NCI-H69 (cell line): ENCODE measurements around the gene GMPR2.

ENCODE experiments used
- DNase-seq: peaks from one replicate; lab custom pipeline; 2025; lab: John Stamatoyannopoulos, UW

GMPR2 gene

DNA sequence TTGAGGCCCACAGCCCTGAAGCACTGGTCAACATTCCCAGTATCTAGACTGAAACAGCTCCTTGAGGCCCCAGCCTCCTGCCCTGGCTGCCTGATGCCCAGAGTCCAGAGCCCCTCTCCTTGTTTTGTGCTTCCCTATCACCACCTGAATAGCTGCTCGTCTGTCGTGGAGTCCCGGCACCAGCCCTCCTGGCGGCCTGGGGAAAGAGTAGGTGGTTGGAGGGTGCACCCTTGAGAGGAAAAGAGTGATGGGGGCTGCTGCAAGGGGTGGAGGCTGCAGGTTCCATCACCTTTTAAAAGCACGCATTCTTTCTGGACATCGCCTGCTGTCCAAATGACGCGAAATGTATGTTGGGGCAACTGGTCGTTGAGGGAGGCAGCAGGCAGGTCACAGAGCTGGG, 35.5 kb downstream of the GMPR2 start:
- DNase-seq: no peak

DNA sequence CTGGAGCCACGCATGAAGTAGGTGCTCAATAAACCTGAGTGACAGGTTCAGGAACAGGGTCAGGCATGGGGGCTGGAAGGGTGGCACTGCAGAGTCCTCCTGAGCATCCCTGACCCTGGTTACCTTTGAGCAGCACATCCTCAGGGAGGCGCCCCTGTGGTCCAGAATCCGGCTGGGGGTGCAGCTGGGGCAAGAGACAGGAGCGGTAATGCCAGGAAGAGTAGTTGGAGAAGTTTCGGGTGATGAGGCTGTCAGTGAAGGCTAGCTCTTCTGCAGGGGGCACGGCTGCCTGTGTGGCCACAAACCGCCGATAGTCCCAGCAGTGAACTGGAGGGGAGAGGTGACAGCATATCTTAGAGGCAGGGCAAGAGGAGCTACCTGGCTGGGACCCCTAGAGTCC, 36.6 kb downstream of the GMPR2 start:
- no peak for DNase-seq

DNA sequence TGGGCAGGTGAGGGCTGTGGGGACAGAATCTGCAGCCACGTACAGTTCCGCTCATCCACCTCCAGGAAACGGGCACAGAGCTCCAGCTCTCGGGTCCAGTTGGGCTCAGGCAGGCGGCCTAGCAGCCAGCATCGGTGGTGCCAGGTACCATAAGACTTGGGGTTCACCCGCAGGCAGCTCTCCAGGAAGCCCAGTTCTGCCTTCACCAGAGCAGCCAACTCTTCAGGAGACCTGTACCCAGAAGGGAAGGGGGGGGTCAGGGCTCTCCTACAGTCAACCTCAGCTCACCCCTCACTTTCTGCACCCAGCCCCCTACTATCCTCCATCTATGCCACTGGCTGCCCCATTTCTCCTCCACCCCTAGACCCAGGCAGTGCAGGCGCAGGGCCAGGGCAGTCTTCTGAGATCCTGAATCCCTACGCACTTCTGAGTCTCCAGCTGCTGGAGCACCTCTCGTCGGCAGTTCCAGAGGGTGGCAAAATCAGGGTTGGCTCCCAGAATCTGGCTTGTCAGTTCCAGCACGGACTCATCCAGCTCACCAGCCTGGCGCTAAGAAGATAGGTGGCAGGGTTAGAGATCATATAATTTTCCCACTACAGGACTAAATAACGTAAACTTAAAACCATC, 37.3 kb downstream of the GMPR2 start:
- no peak for DNase-seq

DNA sequence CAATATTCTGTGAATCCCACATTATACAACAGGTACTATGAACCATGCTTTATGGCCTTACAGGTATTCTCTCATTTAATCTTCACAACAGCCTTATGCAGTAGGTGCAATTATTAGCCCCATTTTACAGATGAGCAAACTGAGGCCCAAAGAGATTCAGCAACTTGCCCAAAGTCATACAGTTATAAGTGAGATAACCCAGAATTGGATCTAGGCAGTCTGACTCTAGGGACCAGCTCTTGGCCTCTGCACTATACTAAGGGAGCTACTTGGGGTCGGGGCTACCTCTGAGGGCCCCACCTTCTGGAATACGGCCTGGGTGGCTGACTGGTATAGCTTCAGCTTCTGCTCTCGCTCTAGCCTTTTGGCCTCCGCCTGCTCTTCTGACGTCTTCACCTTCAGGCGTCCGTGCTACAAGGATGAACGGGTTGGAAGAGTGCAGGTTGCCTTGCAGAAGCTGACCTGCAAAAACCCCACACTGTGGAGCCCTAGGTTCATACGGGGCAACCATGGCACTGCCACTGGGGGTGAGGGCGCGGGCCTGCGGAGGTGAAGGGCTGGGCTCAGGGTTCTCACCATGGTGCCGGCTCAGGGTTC, 37.9 kb downstream of the GMPR2 start:
- DNase-seq: peak; percentile 72

DNA sequence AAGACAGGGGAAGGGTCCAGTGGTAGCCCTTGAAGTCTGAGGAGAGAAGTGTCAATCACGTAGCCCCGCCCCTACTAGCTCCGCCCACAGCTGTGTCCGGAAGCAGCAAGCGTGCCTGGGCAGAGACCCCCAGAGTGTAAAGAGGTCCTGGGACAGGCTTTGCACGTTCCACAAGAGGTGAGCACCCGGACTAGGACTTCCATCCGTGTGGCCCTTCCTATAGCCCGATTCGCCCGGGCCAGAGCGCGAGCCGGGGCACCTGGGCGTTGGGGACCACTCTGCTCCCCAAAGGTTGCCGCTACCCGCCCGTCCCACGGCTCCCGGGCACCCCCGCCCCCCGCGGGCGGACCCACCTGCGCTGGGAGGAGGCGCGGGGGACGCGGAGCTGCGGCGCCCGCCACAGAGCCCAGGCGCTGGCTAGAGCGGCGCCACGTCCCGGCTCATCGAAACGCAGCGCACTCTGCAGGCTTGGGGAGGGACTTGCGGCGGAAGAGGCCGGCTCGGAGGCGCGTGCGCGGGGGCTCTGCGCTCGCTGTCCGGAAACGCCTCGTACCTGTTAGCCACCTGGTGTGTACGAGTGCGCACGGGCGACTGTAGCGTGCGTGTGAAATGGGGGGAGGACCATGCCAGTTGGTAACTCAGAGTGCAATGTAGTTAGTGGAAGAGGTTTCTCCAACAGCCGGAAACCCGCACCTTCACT, 38.6 kb downstream of the GMPR2 start, which contains the start of gene RABGGTA:
Gene RABGGTA (minus strand): TSS at position 464 of the 700 bp plus-strand sequence. CDS start 482 bp downstream, outside the sequence.
- peak; percentile 98 for DNase-seq

DNA sequence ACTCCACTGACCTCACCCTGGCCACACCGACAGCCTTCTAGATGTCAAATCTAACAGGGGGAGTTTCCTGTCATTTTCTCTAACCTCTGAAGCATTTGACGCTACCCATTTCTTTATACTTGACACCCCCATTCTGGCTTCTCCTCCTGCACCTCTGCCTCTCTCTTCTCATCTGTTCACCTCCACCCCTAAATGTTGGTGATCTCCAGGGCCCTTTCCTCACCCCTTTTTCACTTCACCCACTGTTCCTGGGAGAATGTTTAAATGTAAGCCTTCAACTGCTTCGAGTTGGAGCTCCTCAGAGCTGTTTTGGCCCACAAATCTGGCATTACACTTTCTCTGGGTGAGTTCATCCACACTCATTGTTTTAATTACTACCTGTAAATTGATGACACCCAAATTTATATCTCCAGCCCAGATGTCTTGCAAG, 39.1 kb downstream of the GMPR2 start:
- peak; percentile 43 for DNase-seq

DNA sequence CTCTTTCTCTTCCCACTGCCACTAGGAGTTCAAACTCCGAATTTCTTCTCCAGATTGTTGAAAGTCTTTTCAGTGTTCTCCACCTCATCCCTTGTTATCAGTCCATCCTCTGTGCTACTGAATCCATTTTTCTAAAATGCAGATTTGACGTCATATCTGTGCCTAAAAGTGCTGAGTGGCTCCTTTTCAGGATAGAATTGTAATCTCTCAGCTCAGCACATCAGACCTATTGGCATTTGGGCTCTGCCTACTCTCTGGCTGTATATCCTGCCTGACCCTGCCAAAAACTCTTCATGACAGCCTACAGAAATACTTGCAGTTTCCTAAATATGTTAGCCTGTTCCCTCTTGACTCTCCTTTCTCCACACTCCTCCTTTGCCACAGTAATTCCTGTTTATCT, 39.7 kb downstream of the GMPR2 start:
- DNase-seq: no peak

DNA sequence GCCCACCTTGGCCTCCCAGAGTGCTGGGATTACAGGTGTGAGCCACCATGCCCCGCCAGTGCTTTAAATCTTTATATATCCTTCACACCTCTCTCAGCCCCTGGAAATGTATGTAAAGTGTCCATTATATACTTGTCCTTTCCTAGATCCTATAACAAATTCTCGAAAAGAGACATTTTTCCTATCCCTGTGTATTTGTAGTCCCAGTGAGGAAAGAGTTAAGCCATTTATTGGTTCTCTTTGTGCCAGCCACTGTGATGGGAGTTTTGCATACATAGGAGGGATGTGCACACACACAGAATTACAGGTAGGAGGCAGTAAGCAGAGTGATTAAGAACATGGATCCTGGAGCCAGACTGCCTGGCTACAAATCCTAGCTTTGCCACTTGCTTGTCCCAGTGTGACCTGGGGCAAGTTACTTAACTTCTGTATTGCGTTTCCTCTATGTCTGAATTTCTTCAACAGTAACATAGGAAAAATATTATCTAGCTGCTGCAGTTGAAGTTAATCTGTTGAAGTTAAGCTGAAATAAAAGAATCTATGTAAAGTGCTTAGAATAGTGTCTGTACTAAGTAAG, 40.8 kb downstream of the GMPR2 start:
- peak; percentile 38 for DNase-seq

DNA sequence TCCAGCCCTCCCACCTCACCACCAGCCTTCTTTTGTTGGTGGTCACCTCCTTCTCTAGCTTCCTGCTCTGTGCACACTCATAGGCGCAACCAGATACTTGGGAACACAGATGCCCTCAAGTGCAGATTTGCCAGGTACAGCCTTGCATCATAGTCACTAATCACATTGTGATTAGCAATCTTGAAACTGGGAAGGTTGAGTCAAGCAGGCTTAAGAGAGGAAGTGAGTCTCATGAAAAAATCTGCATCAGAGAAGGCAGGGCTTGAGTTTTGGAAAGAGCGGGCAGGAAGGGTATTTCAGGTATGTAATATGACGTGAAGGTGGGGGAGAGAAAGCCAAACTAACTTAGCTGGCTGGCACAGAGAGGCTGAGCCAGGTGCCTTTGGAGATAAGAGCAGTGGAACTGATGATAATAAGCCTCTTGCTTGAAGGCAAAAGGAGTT, 41.4 kb downstream of the GMPR2 start:
- DNase-seq: no peak

DNA sequence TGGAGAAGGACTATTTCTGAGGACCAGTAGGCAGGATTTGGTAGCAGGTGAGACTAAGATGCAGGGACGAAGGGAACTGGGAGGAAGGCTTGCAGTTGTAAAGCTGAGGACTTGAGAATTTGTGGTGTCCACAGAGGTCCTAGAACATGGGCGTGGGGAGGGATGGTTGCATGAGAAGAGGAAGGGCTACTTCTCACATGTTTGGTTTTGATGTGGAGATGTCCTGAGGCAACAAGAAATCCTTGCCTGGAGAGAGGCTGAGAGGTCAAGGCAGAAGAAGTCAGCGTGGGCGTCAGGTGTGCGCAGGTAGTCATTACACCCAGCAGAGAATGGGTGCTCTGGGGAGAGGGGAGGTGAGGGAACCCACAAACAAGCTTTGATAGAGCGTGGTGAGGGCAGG, 44.3 kb downstream of the GMPR2 start:
- DNase-seq: no peak

DNA sequence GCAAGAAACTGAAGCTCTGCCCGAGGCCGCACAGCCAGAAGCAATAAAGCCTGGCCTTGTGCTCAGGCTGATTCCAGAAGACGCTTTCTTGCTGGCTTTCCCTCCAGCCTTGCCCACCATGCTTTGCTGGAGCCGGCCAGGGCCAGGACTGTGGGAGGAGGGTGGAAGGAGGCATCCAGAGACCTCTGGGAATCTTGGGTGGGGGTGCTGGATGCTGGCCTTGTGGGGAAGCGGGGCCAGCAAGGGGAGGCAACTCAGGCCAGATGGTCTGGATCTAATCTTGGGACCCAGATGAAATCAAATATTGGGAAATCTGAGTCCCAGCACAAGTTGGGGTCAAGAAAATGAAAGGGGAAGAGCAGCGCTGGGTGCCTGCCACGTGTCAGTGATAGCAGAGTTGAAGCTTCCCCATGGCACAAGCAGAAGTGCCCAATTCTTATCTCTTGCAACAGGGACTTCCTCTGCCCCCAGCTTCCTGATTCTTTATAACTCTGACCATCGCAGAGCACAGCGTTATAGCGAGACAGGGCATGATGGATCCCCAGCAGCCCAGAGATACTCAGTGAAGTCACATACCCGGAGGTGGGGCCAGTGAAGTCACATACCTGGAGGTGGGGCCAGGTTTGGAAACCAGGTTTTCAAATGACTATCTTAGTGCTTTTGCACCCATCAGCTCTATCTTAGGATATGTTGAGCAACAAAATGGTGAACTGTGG, 45.0 kb downstream of the GMPR2 start:
- DNase-seq: no peak

DNA sequence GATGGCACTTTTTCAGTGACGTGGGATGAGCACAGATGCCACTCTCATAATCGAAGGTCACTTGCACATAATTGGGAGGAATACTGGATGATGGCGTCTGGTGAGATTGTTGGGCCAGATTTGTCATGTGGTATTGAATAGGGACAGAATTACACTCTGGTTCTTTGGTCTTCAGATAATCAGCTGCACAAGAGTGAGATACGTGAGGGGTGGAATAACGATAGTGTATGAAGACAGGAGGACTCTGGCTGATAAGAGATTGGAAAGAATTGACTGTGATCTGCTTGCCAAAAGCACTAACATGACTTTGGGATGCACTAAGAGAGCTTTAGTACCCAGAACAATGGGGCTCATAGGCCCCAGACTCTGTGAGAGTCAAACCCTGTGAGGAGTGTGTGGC, 45.7 kb downstream of the GMPR2 start:
- no peak for DNase-seq

DNA sequence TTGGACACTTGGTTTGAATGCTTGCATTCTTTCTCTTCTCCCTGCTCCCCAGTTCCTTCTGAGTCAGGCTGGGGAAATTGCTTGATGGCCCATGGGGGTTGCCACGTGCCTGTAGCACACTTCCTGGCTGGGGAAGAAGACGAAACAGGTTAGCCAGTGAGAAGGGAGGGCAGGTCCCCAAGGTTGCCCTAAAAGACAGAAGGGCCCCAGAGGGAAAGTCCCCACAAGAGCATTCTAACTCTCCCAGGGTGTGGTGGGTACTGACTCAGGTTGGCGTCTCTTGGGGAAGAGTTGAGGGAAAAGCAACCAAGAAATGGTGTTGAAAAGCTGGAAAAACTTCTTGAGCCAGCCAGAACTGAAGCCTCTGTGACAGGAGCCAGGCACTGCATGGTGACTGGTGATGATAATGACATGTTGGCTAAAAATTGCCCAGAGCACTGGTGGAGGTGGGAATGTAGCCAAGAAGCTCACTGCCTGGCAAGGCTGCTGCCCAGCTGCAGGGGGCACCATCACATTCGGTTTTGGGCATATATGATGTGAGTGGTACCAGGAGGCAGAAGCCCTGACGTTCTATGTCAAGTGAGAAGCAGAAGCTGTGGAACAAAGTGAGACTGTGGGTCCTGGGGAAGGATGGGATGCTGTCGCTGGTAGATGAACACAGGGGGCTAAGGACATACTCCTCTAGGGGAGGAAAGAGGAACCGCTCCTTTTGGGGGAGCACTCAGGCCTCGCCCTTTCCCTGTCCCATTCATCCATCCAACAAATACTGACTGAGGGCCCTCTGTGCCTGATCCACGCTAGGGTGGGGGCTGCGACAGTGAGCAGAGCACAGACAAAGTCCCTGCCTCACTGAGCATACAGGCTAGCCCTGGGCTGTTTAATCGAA, 46.8 kb downstream of the GMPR2 start:
- peak; percentile 88 for DNase-seq

DNA sequence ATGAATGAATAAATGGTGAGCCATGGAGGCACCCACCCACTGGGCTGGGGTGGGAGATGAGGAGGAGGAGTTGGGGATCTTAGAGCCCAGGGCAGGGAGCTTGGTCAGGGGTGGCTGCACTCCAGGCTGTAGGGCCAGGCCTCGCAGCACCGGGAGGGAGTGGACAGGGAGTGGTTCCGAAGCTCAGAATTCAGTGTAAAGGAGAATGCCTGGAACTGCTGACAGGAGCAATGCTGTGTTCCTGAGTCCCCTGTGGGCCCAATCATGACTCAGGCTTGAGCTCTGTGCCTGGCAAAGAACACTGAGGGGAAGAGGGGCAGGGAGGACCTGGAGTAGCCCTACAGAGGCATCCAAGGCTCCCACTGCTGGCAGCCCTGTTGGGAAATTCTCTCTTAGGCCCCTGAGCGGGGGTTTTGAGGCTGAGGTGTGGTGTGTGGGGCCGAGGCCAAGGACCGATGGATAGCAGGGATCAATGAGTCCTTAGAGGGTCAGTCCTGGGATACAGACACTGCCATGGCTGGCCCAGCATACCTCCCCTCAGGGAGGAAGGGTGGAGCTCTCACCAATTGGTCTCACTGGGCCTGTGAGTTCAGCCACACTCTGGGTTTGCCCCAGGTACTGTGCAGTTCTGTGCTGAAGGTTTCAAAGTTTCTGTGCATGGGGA, 48.2 kb downstream of the GMPR2 start:
- DNase-seq: no peak

DNA sequence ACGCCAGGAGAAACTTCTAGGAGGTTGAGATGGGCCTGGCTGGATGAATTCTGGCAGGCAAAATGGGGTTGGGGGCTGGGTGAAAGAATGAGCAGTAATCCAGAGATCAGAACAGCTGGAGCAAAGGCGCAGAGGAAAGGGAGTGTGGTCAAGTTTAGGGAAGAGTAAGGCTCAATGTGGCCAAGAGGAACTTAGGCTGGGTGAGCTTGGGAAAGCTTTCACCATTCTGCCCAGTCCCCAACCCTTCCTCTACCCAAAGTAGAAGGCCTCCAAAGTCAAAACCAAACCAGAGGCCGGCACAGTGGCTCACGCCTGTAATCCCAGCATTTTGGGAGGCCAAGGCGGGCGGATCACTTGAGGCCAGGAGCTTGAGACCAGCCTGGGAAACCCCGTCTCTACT, 48.9 kb downstream of the GMPR2 start:
- DNase-seq: no peak

DNA sequence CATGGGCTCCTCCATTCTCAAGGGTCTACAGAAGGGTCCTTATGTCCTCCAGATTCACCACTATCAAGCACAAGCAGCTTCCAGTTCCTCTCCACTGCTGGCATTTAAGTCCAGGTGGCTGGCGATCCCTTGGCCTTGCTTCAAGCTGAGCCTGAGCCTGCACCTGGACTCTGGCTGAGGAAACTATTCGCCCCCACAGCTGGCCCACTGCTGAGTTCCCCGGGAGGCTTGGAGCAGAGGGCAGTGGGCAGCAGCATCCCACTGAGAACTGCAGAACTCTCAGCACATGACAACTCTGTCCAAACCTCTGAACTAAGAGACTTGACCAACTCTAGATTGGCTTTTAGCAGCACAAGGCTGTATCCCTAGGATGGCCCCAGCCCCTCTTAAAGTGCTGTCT, 50.0 kb downstream of the GMPR2 start:
- no peak for DNase-seq

DNA sequence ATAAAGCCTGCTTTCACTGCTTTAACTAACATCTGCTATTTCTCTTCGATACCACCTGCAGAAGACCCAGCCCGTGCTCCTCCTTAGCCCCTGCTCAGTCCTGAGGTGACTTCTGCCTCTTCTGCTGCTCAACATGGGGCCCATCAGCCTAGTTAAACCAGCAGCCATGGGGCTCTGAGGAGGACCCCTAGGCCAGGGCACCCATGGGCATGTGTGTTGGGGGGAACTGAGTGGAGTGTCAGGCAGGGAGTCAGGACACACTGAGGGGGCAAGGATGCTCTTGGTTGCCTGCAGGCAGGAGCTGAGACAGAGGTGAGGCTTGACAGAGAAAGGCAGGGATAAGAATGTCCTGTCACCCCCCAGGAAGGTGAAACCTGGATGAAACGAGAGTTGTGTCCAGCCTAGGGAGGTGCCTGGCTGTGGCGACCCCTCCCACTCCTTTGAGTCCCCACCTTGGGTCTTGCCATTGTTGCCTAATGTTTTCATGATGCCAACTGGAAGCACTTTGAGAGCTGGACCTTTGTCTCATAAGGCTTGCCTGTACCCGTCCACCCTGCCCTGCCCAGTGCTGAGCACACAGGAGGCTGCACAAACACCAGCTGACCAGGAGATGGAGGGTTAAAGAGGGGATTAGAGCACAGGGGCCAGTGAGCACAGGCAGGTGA, 51.2 kb downstream of the GMPR2 start:
- DNase-seq: no peak

DNA sequence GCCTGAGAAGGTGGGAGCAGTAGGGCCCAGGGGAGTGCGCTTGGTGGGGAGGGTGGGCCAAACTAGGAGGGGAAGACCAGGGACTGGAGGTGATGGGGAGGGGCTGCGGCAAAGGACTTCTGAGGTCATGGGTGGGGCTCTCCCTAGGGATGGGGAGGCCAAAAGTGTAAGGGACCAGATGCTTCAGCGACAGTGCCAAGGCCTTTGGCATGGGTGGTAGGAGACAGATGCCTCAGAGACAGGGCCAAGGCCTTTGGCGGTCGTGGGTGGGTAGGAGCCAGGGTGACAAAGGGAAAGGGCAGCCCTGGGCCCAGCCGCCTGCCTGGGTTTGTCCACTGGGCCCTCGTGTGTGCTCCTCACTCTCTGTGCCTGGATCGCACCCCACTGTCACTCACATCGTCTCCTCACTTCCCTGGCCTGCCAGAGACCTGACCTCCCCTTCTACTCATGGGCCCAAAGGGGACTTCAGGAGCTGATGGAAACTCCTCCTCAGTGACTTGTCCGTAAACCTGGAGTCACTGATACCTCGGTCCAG, 51.8 kb downstream of the GMPR2 start:
- no peak for DNase-seq

DNA sequence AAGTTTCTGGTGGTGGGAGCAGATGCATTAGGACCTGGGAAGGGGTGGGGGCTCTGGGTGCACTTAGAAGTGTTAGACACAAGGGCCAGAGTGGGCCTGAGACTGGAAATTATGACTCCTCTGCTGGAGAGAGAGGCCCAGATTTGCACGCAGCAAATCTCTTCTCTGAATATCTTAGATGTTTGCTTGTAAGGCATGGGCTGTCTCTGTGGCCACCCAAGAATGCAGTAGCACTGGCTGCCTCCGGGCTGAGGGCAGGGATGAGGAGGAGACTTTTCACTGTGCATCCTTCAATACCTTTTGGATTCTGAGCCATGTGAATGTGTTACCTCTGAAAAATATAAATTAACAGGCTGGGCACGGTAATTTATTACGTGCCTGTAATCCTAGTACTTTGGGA, 52.6 kb downstream of the GMPR2 start:
- DNase-seq: no peak

DNA sequence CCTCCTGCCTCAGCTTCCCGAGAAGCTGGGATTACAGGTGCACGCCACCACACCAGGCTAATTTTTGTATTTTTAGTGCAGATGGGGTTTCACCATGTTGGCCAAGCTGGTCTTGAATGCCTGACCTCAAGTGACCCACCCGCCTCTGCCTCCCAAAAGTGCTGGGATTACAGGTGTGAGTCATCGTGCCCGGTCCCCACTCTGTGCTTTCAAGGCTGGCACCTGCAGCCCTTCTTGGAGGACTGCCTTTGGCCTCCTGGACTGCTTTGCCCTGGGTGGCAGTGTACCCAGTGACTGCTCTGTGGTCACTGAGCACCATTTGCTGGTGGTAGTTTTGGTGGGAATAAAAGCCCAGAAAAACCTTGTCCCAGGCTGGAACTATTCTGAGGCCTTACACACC, 54.3 kb downstream of the GMPR2 start:
- no peak for DNase-seq
